ENCODE results near the gene SMCO4.

Gene SMCO4

GRCh38 chr11:93530468-93530826 lies 12.7 kb downstream of the SMCO4 start:
- no peak overlapping the region for H3K4me3 ChIP-seq (ENCODE audit: control insufficient read depth, low read depth, low read length)
- no peak for DNase-seq (ENCODE audit: low read depth)
- TF ChIP-seq CTCF (conservative IDR thresholded peaks at IDR 0.05; ENCODE audit: control insufficient read depth, insufficient read depth, low read depth, low read length): no peak

- no peak for TF ChIP-seq CTCF (conservative IDR thresholded peaks at IDR 0.05; ENCODE audit: control insufficient read depth, insufficient read depth, low read depth, low read length)
- no peak overlapping the region for H3K4me3 ChIP-seq (ENCODE audit: control insufficient read depth, low read depth, low read length)
- DNase-seq (ENCODE audit: low read depth): peak; percentile 56
Observed at GRCh38 chr11:93529707-93530467, 13.3 kb downstream of the SMCO4 start.

GRCh38 chr11:93528757-93529645 lies 14.2 kb downstream of the SMCO4 start:
- no peak for DNase-seq (ENCODE audit: low read depth)
- no peak overlapping the region for H3K4me3 ChIP-seq (ENCODE audit: control insufficient read depth, low read depth, low read length)
- no peak for TF ChIP-seq CTCF (conservative IDR thresholded peaks at IDR 0.05; ENCODE audit: control insufficient read depth, insufficient read depth, low read depth, low read length)

- TF ChIP-seq CTCF (conservative IDR thresholded peaks at IDR 0.05; ENCODE audit: control insufficient read depth, insufficient read depth, low read depth, low read length): no peak
- H3K4me3 ChIP-seq (ENCODE audit: control insufficient read depth, low read depth, low read length): no peak overlapping the region
- DNase-seq (ENCODE audit: low read depth): no peak
Observed at GRCh38 chr11:93528252-93528651, 14.9 kb downstream of the SMCO4 start.

- no peak for DNase-seq (ENCODE audit: low read depth)
- H3K4me3 ChIP-seq (ENCODE audit: control insufficient read depth, low read depth, low read length): no peak overlapping the region
- TF ChIP-seq CTCF (conservative IDR thresholded peaks at IDR 0.05; ENCODE audit: control insufficient read depth, insufficient read depth, low read depth, low read length): no peak
Observed at GRCh38 chr11:93526641-93527583, 16.3 kb downstream of the SMCO4 start.

- no peak overlapping the region for H3K4me3 ChIP-seq (ENCODE audit: control insufficient read depth, low read depth, low read length)
Observed at GRCh38 chr11:93526346-93526633, 16.9 kb downstream of the SMCO4 start.

More at GRCh38 chr11:93526346-93526633, 16.9 kb downstream of the SMCO4 start:
- DNase-seq (ENCODE audit: low read depth): no peak
- TF ChIP-seq CTCF (conservative IDR thresholded peaks at IDR 0.05; ENCODE audit: control insufficient read depth, insufficient read depth, low read depth, low read length): no peak
